HFF-Myc (cell line): Measurements from ENCODE around the gene AARS2.
"Not testable (repeated sequence)": the region's sequence is repeated elsewhere in the genome, so short reads cannot be mapped to it uniquely, and the experiment has no call there.

Experiments
- DNase-seq: peaks from one replicate; pipeline ENCODE4 v3.0.0-alpha.2; 2011; ENCODE audit warnings: low read depth; ENCODE audit errors: extremely low read depth
- H3K4me3 ChIP-seq: replicated peaks from 2 replicates; pipeline ENCODE4 v1.5.1; 2011; ENCODE audit warnings: low read depth, mild to moderate bottlenecking, control low read depth, low read length
- TF ChIP-seq, protein P1 (sequence below): IDR thresholded peaks from 2 replicates; pipeline ENCODE4 v1.5.1; 2012; ENCODE audit warnings: mild to moderate bottlenecking, low read depth, low read length, control low read depth; ENCODE audit errors: missing control alignments

Gene AARS2

DNA sequence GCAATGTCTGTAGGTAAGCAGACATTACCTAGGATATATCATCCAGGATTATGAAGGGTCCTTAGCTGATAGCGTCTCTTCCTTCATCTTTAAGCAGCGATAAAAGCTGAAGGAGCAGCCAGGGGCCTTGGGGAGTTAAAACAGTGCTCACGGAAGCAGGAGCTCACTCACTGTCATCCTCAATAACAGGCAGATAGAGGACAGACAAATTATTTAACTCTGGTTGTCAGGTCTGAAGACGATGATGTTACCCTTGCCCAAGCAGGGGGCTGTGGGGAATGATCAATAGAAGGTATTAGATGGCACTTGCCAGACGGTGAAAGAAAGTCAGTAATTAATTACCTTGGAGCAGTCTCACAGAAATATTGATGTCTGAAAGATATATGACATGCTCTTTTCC, 16.7 kb upstream of the AARS2 start:
- no peak overlapping the region for H3K4me3 ChIP-seq
- TF ChIP-seq, protein P1, sequence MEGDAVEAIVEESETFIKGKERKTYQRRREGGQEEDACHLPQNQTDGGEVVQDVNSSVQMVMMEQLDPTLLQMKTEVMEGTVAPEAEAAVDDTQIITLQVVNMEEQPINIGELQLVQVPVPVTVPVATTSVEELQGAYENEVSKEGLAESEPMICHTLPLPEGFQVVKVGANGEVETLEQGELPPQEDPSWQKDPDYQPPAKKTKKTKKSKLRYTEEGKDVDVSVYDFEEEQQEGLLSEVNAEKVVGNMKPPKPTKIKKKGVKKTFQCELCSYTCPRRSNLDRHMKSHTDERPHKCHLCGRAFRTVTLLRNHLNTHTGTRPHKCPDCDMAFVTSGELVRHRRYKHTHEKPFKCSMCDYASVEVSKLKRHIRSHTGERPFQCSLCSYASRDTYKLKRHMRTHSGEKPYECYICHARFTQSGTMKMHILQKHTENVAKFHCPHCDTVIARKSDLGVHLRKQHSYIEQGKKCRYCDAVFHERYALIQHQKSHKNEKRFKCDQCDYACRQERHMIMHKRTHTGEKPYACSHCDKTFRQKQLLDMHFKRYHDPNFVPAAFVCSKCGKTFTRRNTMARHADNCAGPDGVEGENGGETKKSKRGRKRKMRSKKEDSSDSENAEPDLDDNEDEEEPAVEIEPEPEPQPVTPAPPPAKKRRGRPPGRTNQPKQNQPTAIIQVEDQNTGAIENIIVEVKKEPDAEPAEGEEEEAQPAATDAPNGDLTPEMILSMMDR, result no peak
- DNase-seq, result no peak

DNA sequence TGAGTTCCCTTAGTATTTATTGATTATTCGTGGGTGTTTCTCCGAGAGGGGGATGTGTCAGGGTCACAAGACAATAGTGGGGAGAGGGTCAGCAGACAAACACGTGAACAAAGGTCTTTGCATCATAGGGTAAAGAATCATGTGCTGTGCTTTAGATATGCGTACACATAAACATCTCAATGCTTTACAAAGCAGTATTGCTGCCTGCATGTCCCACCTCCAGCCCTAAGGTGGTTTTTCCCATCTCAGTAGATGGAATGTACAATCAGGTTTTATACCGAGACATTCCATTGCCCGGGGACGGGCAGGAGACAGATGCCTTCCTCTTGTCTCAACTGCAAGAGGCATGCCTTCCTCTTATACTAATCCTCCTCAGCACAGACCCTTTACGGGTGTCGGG, 15.1 kb upstream of the AARS2 start:
- not testable (repeated sequence) for DNase-seq, H3K4me3 ChIP-seq

DNA sequence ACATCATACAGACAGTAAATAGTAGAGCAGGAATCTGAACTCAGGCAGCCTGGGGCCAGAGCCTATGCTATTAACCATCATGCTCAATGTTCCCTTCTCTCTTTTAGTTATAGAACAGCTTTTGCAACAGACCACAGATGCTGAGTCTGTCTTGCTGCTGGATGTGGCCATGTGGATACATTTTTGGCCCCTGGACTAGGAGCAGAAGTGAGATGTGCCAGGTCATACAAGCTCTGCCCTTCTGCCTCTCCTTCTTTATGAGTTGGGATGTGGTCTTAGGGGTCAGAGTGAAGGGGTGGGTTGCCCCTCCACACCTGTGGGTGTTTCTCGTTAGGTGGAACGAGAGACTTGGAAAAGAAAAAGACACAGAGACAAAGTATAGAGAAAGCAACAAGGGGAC, 14.6 kb upstream of the AARS2 start:
- H3K4me3 ChIP-seq, result no peak overlapping the region
- TF ChIP-seq, protein P1, result no peak
- no peak for DNase-seq

DNA sequence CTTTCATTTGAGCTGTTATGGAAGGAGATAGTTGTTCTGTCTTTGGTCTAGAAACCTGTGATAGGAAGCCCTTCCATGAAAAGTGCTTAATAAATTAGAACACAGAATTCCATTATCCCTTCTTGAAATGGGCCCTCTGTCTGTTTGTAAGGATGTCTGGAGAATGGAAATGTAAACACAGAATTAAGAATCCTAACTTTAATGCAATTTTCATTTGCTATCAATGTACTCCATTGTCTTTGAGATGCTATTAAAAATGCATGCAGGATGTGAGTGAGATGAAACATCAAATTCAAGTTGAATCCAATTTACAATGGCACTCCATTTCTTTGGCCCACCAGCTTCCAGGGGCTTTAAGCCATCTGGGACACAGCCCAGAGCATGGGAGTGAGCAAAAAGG, 13.9 kb upstream of the AARS2 start:
- TF ChIP-seq, protein P1, result no peak
- DNase-seq, result no peak
- H3K4me3 ChIP-seq, result no peak overlapping the region

DNA sequence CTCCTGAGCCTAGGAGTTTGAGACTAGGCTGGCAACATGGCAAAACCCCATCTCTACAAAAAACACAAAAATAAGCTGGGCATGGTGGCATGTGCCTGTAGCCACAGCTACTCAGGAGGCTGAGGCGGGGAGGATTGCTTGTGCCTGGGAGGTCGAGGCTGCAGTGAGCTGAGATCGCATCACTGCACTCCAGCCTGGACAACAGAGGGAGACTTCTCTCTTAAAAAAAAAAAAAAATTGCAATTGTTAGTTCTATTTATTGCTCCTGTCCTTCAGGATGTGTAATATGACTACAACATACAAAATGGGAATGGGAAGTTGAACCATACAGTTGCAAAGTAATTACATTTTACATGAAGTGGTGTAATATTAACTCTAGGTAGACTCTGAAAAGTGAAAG, 8.1 kb upstream of the AARS2 start:
- no peak for DNase-seq
- TF ChIP-seq, protein P1, result no peak
- no peak overlapping the region for H3K4me3 ChIP-seq

DNA sequence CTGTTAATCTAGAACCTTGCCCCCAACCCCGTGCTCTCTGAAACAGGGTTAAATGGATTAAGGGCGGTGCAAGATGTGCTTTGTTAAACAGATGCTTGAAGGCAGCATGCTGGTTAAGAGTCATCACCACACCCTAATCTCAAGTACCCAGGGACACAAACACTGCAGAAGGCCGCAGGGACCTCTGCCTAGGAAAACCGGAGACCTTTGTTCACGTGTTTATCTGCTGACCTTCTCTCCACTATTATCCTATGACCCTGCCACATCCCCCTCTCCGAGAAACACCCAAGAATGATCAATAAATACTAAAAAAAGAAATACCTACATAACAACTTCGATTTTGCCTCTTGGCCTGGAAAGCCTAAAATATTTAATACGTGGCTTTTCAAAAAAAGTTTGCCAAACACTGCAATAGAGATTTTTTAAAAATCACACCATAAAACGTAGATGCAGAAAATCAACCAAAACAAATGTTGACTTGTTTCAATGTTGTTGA, 4.0 kb upstream of the AARS2 start:
- DNase-seq, H3K4me3 ChIP-seq: not testable (repeated sequence)

DNA sequence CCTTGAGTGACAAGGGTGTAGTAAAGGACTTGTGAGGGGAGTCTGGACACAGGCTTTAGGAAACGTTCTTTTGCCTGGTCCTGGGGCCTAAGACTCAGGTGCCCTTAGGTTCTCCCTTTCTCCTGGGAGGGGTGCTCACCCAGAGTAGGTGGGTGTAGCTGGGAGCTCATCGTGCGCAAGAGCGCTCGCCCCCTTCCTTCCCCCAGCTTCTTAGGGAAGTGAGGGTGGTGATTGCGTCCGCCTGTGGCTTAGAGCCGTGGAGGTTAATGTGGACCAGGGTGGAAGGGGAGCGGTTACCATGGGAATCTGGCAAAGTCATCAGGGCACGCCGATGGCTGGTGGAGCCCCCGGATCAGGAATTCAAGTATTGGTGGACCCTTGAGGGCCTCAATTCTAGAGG, 3.3 kb upstream of the AARS2 start:
- DNase-seq, result no peak
- no peak overlapping the region for H3K4me3 ChIP-seq
- TF ChIP-seq, protein P1, result no peak

DNA sequence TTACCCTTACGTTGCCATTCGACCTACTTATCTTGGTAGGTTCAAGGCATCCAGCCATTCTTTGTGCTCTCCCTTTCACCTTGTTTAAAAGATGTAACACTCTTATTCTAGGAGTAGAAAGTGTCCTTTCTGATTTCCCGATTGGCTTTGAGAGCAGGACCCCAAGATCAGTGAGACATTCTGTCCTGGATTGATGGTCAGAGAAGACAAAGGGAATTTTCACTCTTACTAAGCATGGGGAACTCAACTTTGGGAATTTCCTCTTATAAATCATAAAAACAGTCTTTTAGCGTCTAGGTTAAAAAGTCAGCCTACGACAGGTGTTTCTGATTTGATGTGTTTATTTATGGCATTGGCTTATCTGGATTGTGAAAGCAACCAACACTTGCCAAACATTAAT, 2.8 kb upstream of the AARS2 start:
- DNase-seq, result no peak
- H3K4me3 ChIP-seq, result no peak overlapping the region
- TF ChIP-seq, protein P1, result no peak
